SH-SY5Y (cell line): ENCODE results near the gene ASB16.

Experiments used
- GATA2 ChIP-seq: IDR thresholded peaks from 2 replicates; pipeline ENCODE4 v1.6.1; 2011; ENCODE audit warnings: mild to moderate bottlenecking, low read depth, low read length
- GATA3 ChIP-seq: IDR thresholded peaks from 2 replicates; pipeline ENCODE4 v1.6.1; 2011; ENCODE audit warnings: low read depth, mild to moderate bottlenecking, low read length, moderate library complexity

The ASB16 gene

DNA sequence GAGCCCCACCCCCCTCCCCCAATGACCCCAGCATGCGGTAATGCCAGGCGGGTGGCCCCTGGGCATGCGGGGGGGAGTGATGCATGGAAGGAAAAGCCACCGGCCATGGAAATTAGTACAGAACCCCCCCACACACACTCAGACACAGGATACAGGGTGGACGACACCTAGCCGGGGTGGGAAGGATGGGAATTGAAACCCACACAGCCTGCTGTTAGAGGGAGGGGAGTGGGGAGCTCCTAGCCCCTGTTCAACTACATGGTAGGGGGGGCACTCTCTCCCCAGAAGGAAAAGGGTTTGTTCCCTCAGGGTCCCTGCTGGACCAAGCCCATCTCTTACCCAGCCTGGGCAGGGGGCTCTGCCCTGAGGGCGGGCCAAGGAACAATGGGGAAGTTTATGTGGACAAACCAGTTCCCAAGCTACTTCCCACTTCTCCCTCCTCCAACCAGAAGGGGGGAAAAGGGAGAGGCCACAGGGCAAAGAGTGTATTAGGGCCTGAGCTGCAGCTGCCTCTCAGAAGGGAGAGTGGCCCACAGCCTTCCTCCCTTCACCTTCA lies 21.5 kb downstream of the ASB16 start:
- TF ChIP-seq GATA2 (no peak), GATA3 (no peak)

DNA sequence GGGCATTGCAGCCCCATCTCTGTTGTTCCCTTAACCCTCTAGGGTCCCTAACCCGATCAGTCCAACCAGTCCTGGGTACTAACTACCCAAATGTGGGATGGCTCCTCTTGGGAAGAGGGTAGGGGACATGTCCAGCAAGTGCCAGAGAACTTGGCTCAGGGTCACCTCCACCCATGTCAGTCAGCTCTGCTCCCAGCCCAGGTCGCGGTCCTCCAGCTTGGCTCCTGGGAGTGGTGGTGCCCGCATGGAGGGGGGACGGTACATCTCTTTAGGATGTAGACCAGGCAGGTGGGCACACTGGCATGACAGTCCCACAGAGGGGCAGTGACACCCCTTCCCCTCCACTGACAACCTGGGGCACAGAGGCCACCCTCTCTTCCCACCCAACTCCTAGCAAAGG lies 22.2 kb downstream of the ASB16 start:
- no peak for TF ChIP-seq GATA2
- no peak for TF ChIP-seq GATA3

DNA sequence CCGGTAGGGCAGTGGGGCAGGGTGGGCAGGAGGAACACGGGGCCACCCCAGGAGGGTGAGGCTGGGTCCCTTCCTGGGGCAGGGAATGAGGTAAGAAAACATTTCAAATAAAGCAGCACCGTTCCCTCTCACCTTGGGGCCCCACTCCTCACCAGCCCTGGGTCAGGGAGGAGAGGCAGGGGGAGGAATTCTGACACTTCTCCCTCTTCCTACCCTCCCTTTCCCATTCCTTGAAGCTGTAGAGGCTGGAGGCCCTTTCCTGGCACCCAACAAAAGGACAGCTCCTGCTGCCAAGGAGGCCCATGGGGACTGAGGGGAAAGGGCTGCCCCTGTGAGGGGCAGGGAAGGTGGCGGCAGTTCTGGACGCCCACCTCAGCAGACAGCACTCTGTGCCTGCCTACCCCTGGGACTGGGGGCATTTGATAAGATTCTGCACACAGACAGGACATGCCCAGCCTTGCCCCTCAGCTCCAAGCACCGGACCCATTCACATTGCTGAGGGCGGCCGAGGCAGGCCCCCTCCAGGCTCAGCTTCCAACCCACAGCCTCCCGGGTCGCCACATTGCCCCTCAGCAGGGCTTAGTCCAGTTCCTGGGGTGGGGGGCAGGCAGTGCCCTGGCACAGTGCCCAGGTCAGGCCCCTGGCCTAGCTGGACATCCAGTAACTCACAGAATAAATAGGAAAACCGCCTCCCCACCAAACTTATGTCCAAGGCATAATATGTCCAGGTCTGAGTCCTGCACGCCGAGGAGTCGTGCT lies 23.0 kb downstream of the ASB16 start:
- no peak for TF ChIP-seq GATA3
- TF ChIP-seq GATA2, result no peak

DNA sequence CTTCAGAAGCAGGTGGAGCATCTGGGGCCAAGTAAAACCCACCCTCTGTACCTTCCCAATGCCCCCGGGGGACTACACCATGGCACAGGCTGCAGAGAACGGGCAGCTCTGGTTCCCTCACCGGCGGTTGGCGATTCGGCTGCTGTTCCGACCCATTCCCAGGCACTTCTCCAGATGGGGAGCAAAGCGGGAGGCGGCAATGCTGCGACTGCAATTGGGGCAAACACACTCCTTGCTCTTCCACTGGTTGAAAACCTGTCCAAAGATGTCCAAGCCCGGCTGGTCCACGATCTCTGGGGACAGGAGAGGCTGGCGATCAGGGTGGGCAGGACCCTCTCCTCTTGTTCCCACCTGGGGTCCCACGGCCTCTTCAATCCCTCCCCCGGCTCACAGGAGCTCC lies 26.6 kb downstream of the ASB16 start:
- TF ChIP-seq GATA3, result no peak
- TF ChIP-seq GATA2, result no peak

DNA sequence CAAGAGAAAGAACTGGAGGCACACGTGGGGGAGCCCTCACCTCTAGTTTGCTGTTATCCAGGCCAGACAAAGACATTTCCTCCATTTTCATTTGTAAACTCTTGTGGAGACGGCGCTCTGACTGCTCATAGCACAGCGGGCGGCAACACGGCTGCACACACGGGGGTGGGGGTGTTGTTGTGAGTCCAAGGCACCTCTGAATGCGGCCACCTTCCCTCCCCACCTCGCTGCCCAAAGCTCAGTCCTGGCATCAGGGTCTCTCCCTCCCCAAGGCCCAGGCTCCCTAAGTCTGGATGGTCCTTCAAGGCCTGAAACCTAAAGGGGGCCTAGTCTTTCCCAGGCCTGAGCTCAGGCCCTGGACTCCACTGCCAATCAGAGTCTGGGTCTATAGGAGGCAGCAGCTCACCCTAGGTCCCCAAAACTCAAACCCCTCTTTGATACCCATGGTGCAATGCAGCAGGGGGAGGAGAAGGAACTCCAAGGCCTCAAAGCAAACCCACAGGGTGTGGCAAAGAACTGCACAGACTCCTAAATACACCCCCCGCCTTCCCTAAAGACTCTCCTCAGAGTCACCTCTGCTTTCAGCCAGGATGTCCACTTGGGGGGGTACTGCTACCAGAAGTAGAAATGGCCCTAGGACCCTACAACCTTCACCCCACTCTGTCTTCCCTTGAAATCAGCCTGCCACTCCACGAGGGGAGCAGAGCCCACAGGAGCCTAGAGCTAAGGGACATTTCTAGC lies 27.6 kb downstream of the ASB16 start:
- TF ChIP-seq GATA2 (no peak), GATA3 (no peak)

DNA sequence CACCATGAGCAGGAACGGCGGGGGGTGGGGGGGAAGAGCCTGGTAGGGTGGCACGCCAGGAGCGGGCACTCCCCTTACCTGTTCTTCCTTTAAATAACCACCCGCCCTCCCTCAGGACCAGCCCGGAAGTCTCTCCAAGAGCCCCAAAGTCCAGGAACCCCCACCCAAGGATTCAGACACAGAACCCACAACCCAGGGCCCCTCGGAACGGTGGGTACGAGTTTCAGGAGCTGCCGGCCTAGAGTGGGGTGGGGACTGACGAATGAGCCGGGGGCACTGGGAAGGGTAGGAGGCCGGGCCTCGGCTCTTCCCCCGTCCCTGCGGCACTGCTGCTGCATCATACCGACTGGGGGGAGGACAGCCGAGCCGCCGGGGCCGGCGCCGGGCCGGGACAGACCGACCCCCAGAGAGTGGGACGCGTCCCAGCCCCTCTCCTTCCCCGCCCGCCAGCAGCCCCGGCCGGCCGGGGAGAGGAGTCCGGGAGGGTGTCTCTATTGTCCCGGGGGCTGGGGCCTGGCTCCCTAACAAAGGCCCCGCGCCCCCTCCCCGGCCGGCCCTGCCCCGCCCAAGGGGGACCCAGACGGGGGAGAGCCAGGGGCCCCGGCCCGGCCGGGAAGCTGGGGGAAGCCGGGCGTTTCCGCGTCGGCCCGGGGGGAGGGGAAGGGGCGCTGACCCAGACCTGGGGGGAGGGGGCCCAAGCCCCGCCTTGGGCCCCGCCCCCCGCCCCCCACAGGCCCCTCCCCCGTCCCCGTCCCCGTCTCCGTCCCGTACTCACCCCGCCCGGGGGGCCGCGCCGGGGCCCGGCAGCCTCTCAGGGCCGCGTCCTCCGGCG lies 28.4 kb downstream of the ASB16 start:
- TF ChIP-seq GATA2, result no peak
- TF ChIP-seq GATA3, result no peak

DNA sequence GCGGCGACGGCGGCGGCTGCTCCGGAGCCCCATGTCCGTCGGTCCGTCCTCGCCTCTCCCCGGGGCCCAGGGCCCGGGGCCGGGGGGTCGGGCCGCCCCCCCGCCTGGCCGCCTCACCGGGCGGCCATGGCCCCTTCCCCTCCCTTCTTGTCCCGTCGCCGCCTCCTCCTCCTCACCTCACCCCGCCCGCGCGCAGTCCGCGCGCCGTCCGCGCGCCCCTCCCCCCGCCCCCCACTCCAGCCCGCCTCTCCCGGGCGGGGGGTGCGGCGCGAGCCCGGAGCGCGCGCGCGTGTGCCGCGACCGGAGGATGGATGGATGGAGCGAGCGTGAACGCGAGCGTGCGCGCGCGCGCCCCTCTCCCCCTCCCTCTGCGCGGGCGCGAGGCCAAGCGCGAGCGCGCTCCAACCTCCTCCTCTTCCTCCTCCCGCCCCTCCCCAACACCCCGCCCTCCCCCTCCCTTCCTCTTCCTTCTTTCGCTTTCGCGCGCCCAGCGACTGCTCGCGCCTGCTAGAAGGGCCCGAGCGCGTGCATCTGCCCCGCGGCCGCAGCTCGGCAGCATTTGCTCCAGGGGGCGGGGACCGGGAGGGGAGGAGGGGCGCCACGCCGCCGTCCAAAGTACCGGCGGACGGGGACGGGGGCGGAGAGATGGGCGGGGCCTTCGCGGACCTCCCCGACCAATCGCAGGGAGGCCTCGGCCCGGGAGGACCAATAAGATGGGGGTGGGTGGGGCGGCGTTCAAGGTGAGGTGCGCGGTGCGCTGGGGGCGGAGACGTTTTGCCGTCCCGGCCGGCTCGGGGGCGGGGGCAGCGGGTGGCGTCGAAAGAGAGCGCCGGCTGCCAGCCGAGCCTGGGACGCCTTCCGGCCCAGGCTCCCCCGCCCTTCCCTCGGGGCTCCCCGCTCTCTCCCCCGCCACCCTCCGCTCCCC lies 29.3 kb downstream of the ASB16 start, which contains the start of gene ATXN7L3:
TSS of gene ATXN7L3 (minus strand) at position 332 of the 925 bp plus-strand sequence. CDS start 1,814 bp downstream, outside the sequence.
- TF ChIP-seq GATA2, result no peak
- TF ChIP-seq GATA3, result no peak

DNA sequence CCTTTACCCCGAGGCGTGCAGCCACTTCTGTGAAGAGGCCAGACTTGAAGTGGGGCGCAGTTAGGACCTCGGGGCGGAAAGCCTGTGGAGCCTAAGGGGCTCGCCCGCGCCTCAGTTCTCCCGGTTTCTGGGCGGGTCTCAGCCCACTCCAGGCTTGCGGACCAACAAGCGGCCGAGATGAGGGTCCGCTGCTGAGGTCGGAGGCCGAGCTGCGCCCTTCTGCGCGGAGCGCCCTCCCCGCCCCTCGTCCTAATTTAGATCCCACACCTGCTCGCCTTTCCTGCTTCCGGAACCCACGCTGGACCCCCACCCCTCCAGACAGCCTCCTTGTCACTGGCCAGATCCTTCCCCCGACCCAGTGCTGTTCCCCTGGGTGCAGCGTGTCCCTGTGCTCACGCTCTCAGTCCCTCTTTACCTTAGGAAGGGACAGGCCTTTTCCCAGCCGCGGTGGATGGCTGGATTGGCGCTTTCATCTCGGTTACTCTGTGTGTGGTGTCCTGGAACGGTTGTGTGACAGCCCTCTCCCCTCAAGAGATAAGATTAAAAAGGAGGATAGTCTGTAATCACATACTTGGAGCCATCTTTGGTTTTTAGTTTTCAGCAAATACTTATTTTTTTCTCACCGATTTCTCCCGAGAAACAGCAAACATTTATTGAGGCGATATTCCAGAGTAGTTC lies 30.1 kb downstream of the ASB16 start:
- TF ChIP-seq GATA2 (no peak), GATA3 (no peak)

DNA sequence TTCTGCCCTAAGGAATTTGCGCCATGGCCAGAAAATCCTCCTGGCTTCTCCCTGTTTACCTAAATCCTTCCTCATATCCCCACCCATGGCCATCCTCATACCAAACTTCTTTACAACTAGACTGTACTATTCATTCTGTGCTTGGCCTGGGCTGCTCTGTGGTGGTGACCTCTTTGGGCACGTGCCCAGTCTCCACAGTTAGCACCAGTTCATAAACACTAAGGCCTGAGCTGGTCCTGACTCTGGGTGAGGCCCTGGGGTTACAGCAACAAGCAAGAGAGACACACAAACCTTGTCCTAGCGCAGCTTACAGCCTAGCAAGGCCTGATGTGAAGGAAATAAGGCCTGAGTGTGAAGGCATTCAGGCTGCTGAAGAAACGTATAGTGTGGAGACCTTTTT lies 32.3 kb downstream of the ASB16 start:
- TF ChIP-seq GATA2 (no peak), GATA3 (no peak)

DNA sequence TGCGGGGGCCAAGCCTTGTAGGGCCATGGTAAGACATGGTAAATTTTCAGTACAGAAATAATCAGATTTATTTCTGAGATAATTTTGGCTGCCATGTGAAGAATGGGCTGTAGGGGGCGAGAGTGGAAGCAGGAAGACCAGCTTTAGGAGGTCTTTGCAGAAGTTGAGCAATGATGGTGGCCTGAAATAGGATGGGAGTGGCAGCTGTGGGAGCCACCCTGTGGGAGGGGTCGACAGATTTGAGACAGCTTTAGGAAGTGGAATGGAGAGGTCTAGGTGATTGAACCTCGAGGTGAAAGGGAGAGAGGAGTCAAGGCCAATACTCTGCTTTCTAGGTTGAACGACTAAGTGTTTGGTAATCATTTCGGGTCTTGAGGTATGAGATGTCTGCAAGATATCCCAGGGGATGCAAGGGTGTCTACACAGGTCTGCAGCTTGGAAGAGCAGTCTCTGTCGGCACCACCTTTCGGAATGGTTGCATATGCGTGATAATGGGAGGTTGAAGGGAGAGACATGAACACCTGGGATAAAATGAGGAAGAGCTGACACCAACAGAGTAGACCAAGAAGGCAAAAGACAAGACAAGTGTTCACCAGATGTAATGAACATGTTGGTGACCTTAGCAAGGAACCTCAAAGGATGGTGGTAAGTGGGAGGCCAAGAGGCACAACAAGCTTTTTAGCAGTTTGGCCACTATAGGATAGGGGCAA lies 33.4 kb downstream of the ASB16 start:
- TF ChIP-seq GATA3 (no peak), GATA2 (no peak)

DNA sequence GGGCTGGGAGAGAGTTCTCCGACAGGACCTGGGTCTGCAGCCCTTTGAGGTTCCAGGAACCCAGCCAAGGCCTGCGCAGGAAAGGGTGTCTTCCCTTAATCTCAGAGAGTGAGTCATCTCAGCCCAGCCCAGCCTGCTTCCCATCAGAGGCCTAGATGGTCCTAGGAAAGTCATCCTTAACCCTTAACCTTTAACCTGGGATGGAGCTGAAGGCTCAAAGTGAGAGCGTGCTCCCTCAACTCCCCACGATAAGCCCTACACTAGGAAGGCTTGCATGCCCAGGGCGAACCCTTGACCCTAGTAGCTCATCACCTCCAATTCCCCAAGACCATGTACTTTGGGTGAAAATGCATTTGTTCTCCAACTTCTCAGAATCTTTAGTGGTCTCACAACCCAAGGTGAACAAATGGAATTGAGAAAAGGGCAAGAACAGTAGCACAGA lies 34.0 kb downstream of the ASB16 start:
- no peak for TF ChIP-seq GATA2
- no peak for TF ChIP-seq GATA3
